Spleen (tissue), 7 donors: ENCODE measurements around the gene FAH.

ENCODE experiments used
- POLR2AphosphoS5 ChIP-seq, 3 donors: sonication (generic); formaldehyde crosslinking; IDR thresholded peaks; one replicate each; pipeline ENCODE4 v1.5.1; 2017; ENCODE audit warnings: antibody characterized with exemption in 3 of 3
- TF ChIP-seq, protein P1 (sequence below), 11 experiments: fragments of 200-600 bp in 7 of 11; fragments of 450-650 bp in 4 of 11; sonication (generic) in 4 of 11; IDR thresholded peaks in 8 of 11; conservative IDR thresholded peaks in 3 of 11; 1 replicate in 7 of 11; 2 replicates in 4 of 11; pipeline versions ENCODE4 v1.4.0 to v1.8.0; 2016 to 2021; ENCODE audit warnings: antibody characterized with exemption in 11 of 11, inconsistent platforms in 4 of 11, mild to moderate bottlenecking in 1 of 11
- donor health status: DM: no; HTN: no; CAD: no; lungs with moderate emphysema.
- donor health status: DM: no; HTN: no; CAD: no.
- donor health status: DM: no; HTN: no; CAD: no.

DNA sequence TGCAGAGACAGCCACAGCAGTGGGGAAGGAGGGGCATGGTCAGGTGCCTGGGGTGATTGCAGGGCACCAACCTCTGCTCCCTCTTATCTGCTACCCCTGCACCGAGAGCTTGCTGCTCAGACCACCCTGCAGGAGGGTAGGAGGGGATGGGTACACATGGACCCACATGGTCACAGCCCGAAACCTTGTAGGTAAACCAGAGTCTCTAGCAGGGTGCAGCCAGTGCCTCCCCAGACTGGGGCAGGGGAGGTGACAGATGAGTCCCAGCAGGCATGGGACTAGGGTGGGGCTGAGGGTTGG is 49.2 kb downstream of the FAH start:
- TF ChIP-seq, protein P1, sequence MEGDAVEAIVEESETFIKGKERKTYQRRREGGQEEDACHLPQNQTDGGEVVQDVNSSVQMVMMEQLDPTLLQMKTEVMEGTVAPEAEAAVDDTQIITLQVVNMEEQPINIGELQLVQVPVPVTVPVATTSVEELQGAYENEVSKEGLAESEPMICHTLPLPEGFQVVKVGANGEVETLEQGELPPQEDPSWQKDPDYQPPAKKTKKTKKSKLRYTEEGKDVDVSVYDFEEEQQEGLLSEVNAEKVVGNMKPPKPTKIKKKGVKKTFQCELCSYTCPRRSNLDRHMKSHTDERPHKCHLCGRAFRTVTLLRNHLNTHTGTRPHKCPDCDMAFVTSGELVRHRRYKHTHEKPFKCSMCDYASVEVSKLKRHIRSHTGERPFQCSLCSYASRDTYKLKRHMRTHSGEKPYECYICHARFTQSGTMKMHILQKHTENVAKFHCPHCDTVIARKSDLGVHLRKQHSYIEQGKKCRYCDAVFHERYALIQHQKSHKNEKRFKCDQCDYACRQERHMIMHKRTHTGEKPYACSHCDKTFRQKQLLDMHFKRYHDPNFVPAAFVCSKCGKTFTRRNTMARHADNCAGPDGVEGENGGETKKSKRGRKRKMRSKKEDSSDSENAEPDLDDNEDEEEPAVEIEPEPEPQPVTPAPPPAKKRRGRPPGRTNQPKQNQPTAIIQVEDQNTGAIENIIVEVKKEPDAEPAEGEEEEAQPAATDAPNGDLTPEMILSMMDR (IDR thresholded peaks at IDR 0.05 in 8 of 11, conservative IDR thresholded peaks at IDR 0.05 in 3 of 11) = no peak
- no peak for TF ChIP-seq POLR2AphosphoS5 (IDR thresholded peaks at IDR 0.05)
